GM18520 (cell line): ENCODE data around the gene NAA16.

Experiments
- ATAC-seq: cut with Tn5 transposase; IDR thresholded peaks from one replicate; pipeline ENCODE4 v1.9.1; 2021; ENCODE audit not compliant: unreplicated experiment

NAA16 gene

GRCh38 chr13:41302743-41303142, 8.3 kb upstream of the NAA16 start:
- ATAC-seq, result no peak

- no peak for ATAC-seq
Measured at GRCh38 chr13:41304551-41304950, 6.5 kb upstream of the NAA16 start.

- ATAC-seq, result no peak
Measured at GRCh38 chr13:41306271-41307145, 4.6 kb upstream of the NAA16 start.

- ATAC-seq, result no peak
Measured at GRCh38 chr13:41307884-41308640, 3.0 kb upstream of the NAA16 start.

GRCh38 chr13:41311406-41312175, 524 bp downstream of the NAA16 start:
- peak; percentile 23 for ATAC-seq

GRCh38 chr13:41312176-41312500, 1.1 kb downstream of the NAA16 start:
- no peak for ATAC-seq

- no peak for ATAC-seq
Measured at GRCh38 chr13:41313117-41313516, 2.0 kb downstream of the NAA16 start.

GRCh38 chr13:41313659-41314197, 2.7 kb downstream of the NAA16 start:
- no peak for ATAC-seq

- ATAC-seq, result no peak
Measured at GRCh38 chr13:41315443-41316047, 4.5 kb downstream of the NAA16 start.

GRCh38 chr13:41317243-41317642, 6.2 kb downstream of the NAA16 start:
- ATAC-seq, result no peak

GRCh38 chr13:41325752-41326151, 14.7 kb downstream of the NAA16 start:
- no peak for ATAC-seq

- no peak for ATAC-seq
Measured at GRCh38 chr13:41326661-41327060, 15.6 kb downstream of the NAA16 start.

- no peak for ATAC-seq
Measured at GRCh38 chr13:41327994-41328790, 17.1 kb downstream of the NAA16 start.

GRCh38 chr13:41332829-41333228, 21.8 kb downstream of the NAA16 start:
- ATAC-seq, result no peak

GRCh38 chr13:41334810-41335209, 23.7 kb downstream of the NAA16 start:
- ATAC-seq, result no peak

- no peak for ATAC-seq
Measured at GRCh38 chr13:41344358-41344757, 33.3 kb downstream of the NAA16 start.

- ATAC-seq, result no peak
Measured at GRCh38 chr13:41345165-41345913, 34.3 kb downstream of the NAA16 start.

GRCh38 chr13:41345914-41346589, 35.0 kb downstream of the NAA16 start:
- no peak for ATAC-seq
